OCI-LY1 (cell line): ENCODE data around the gene OMD.

Experiments
- CTCF ChIP-seq: fragments of 200-600 bp; sonication (generic), shearing (Covaris generic); IDR thresholded peaks from 2 replicates; pipeline ENCODE4 v1.5.1; 2017; ENCODE audit warnings: mild to moderate bottlenecking, antibody characterized with exemption, low read length, moderate library complexity, mixed read lengths
- EZH2 ChIP-seq: fragments of 200-600 bp; sonication (generic), shearing (Covaris generic); IDR thresholded peaks from 2 replicates; pipeline ENCODE4 v1.8.0; 2017; ENCODE audit warnings: borderline replicate concordance, mixed run types, mild to moderate bottlenecking, antibody characterized with exemption, low read length, moderate library complexity, mixed read lengths

- TF ChIP-seq CTCF (no peak), EZH2 (no peak)
These were observed 21.9 kb downstream of the OMD start for GRCh38 chr9:92402360-92402759.
